ENCODE measurements around the gene SUGCT.

SUGCT gene

DNA sequence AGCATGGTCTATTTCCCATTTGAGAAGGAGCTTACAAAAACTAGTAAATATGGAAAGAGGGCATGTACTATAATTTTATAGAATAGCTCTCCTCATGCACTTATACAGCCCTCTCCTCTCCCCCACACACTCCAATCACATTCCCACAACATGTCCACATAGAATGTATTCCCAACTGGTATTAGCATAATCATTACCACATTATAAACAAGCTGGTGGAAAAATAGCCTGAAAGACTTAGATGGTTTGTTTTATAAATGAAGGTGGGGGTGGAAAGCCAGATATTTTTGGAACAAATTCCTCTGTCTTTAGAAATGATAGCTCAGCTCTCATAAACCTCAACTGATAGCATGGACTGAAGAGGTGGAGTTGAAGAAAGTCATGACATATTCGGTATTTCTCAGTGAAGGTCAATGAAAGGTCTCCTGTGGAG lies 410.1 kb downstream of the SUGCT start:
- DNase-seq, result no peak
- H3K27me3 ChIP-seq (ENCODE audit: insufficient read depth, low read length, poor library complexity), result no peaks in the 10 kb centered on the region
- no peak overlapping the region for H3K4me3 ChIP-seq (ENCODE audit: low read depth in 1 of 2, low read length in 2 of 2)
- H3K9me3 ChIP-seq (ENCODE audit: insufficient read depth, low read length, severe bottlenecking), result no peaks in the 10 kb centered on the region
- H3K9ac ChIP-seq (ENCODE audit: low read depth, low read length), result no peak overlapping the region
- H3K27ac ChIP-seq (ENCODE audit: low read length), result no peak overlapping the region
- no peak overlapping the region for H3K4me2 ChIP-seq (ENCODE audit: insufficient read depth, low read length)
- no peaks in the 10 kb centered on the region for H3K36me3 ChIP-seq (ENCODE audit: insufficient read depth, low read length)
- TF ChIP-seq EZH2 (IDR thresholded peaks at IDR 0.05; ENCODE audit: borderline replicate concordance, low read depth, low read length, severe bottlenecking), result no peak
- TF ChIP-seq, protein P1, sequence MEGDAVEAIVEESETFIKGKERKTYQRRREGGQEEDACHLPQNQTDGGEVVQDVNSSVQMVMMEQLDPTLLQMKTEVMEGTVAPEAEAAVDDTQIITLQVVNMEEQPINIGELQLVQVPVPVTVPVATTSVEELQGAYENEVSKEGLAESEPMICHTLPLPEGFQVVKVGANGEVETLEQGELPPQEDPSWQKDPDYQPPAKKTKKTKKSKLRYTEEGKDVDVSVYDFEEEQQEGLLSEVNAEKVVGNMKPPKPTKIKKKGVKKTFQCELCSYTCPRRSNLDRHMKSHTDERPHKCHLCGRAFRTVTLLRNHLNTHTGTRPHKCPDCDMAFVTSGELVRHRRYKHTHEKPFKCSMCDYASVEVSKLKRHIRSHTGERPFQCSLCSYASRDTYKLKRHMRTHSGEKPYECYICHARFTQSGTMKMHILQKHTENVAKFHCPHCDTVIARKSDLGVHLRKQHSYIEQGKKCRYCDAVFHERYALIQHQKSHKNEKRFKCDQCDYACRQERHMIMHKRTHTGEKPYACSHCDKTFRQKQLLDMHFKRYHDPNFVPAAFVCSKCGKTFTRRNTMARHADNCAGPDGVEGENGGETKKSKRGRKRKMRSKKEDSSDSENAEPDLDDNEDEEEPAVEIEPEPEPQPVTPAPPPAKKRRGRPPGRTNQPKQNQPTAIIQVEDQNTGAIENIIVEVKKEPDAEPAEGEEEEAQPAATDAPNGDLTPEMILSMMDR (IDR thresholded peaks at IDR 0.05; ENCODE audit: borderline replicate concordance, extremely low read depth, low read length, poor library complexity, severe bottlenecking), result no peak
- H3K4me1 ChIP-seq (ENCODE audit: insufficient read depth, low read length), result no peaks in the 10 kb centered on the region
- no peak for ATAC-seq (ENCODE audit: insufficient read depth, low read depth)
- no peaks in the 10 kb centered on the region for H4K20me1 ChIP-seq (ENCODE audit: insufficient read depth, low read length)
- H3K79me2 ChIP-seq (ENCODE audit: insufficient read depth, low read length), result no peaks in the 10 kb centered on the region
- H2AFZ ChIP-seq (ENCODE audit: low read depth, low read length), result no peak overlapping the region

DNA sequence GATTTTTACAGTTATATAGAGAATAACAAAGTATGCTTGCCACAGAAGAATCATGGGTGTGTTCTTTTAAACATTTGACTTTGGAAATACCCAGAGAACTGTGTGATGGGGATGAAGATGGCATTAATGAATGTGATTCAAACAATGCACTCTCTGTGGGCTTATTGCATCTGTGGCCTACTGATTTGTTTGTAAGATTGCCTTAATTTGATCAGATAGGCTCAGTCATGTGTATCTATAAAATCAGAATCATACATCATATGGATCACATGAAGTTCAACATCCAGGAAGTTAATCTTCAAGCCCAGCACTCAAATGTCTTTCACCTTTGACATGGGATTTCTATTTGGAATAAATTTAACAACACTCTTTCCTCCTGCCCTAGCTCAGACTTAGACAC lies 410.9 kb downstream of the SUGCT start:
- no peaks in the 10 kb centered on the region for H3K9me3 ChIP-seq (ENCODE audit: insufficient read depth, low read length, severe bottlenecking)
- ATAC-seq (ENCODE audit: insufficient read depth, low read depth) (no peak), DNase-seq (no peak)
- TF ChIP-seq EZH2 (IDR thresholded peaks at IDR 0.05; ENCODE audit: borderline replicate concordance, low read depth, low read length, severe bottlenecking), result no peak
- TF ChIP-seq, protein P1 (IDR thresholded peaks at IDR 0.05; ENCODE audit: borderline replicate concordance, extremely low read depth, low read length, poor library complexity, severe bottlenecking), result no peak
- no peak overlapping the region for H3K4me3 ChIP-seq (ENCODE audit: low read depth in 1 of 2, low read length in 2 of 2)
- H3K4me1 ChIP-seq (ENCODE audit: insufficient read depth, low read length), result no peaks in the 10 kb centered on the region
- H3K27ac ChIP-seq (ENCODE audit: low read length), result no peak overlapping the region
- no peaks in the 10 kb centered on the region for H3K79me2 ChIP-seq (ENCODE audit: insufficient read depth, low read length)
- H3K4me2 ChIP-seq (ENCODE audit: insufficient read depth, low read length), result no peak overlapping the region
- H2AFZ ChIP-seq (ENCODE audit: low read depth, low read length), result no peak overlapping the region
- H3K36me3 ChIP-seq (ENCODE audit: insufficient read depth, low read length), result no peaks in the 10 kb centered on the region
- no peak overlapping the region for H3K9ac ChIP-seq (ENCODE audit: low read depth, low read length)
- no peaks in the 10 kb centered on the region for H3K27me3 ChIP-seq (ENCODE audit: insufficient read depth, low read length, poor library complexity)
- H4K20me1 ChIP-seq (ENCODE audit: insufficient read depth, low read length), result no peaks in the 10 kb centered on the region

DNA sequence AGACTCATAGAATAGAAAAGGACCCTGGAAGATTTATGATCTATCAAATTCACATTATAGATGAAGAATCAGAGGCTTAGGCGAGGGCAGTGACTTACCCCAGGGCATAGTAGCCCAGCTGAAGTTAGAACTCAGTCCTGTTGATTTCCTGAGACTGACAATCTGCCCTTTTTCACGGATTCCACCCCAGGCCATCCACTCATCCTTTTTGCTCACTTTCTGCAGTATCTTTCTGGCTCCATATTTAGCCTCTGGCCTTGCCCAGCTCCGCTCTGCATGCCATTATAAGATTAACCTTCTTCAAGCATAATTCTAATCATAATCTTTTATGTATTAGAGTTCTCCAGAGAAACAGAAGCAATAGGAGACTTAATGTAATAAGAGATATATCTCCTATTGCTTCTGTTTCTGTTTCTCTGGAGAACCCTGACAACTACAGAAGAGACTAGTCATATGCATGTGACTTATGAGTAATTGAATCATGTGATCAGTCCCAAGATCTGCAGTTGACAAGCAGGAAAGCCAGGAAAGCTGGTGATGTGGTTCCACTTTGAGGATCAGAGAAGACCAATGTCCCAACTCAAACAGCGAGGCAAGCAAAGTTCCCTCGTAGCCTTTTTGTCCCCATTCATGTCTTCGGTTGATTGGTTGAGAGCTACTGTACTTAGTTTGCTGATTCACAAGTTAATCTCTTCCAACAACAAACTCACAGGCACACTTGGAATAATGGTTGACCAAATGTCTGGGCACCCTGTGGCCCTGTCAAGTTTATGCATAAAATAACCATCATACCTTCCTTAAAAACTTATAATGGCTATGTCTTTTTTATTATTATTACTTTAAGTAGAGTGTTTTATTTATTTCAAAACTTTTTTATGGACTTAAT lies 412.1 kb downstream of the SUGCT start:
- H2AFZ ChIP-seq (ENCODE audit: low read depth, low read length), result no peak overlapping the region
- no peaks in the 10 kb centered on the region for H3K9me3 ChIP-seq (ENCODE audit: insufficient read depth, low read length, severe bottlenecking)
- H3K27ac ChIP-seq (ENCODE audit: low read length), result no peak overlapping the region
- no peaks in the 10 kb centered on the region for H3K27me3 ChIP-seq (ENCODE audit: insufficient read depth, low read length, poor library complexity)
- H3K79me2 ChIP-seq (ENCODE audit: insufficient read depth, low read length), result no peaks in the 10 kb centered on the region
- DNase-seq (no peak), ATAC-seq (ENCODE audit: insufficient read depth, low read depth) (no peak)
- H3K36me3 ChIP-seq (ENCODE audit: insufficient read depth, low read length), result no peaks in the 10 kb centered on the region
- no peak overlapping the region for H3K9ac ChIP-seq (ENCODE audit: low read depth, low read length)
- H3K4me2 ChIP-seq (ENCODE audit: insufficient read depth, low read length), result no peak overlapping the region
- peaks cover 4% of the 10 kb centered on the region for H3K4me1 ChIP-seq (ENCODE audit: insufficient read depth, low read length)
- H4K20me1 ChIP-seq (ENCODE audit: insufficient read depth, low read length), result no peaks in the 10 kb centered on the region
- H3K4me3 ChIP-seq (ENCODE audit: low read depth in 1 of 2, low read length in 2 of 2), result no peak overlapping the region
- TF ChIP-seq, protein P1 (IDR thresholded peaks at IDR 0.05; ENCODE audit: borderline replicate concordance, extremely low read depth, low read length, poor library complexity, severe bottlenecking), result no peak
- no peak for TF ChIP-seq EZH2 (IDR thresholded peaks at IDR 0.05; ENCODE audit: borderline replicate concordance, low read depth, low read length, severe bottlenecking)

Measured in DND-41 (cell line).